Measurements from ENCODE around the gene SLC35A1.
"Not testable (repeated sequence)": the region's sequence is repeated elsewhere in the genome, so short reads cannot be mapped to it uniquely, and the experiment has no call there.

The SLC35A1 gene, protein sequence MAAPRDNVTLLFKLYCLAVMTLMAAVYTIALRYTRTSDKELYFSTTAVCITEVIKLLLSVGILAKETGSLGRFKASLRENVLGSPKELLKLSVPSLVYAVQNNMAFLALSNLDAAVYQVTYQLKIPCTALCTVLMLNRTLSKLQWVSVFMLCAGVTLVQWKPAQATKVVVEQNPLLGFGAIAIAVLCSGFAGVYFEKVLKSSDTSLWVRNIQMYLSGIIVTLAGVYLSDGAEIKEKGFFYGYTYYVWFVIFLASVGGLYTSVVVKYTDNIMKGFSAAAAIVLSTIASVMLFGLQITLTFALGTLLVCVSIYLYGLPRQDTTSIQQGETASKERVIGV

GRCh38 chr6:87472525-87473418 is at the start of gene SLC35A1:
Gene SLC35A1 (plus strand): TSS chr6:87472974. CDS start chr6:87473004, 30 bp downstream.
- DNase-seq = peak; percentile 60

DNA sequence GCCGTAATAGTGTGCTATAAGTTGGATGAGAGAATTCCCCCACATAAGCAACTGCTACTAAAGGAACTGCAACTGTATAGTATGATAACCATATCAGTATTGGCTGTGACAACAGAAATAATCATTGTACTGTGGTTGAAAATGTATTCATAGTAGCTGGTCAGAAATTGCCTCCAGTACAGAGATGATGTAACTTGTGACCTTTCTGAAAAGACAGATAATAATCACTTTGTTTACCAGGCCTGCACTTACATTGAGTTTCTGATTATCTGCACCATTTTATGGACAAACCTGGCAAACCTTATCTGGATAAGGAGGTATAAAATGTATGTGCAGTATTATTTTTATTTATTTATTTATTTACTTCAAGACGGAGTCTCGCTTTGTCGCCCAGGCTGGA is 46.0 kb upstream of the SLC35A1 start:
- DNase-seq = no peak

GRCh38 chr6:87430499-87430898 is 42.3 kb upstream of the SLC35A1 start:
- no peak for DNase-seq

DNA sequence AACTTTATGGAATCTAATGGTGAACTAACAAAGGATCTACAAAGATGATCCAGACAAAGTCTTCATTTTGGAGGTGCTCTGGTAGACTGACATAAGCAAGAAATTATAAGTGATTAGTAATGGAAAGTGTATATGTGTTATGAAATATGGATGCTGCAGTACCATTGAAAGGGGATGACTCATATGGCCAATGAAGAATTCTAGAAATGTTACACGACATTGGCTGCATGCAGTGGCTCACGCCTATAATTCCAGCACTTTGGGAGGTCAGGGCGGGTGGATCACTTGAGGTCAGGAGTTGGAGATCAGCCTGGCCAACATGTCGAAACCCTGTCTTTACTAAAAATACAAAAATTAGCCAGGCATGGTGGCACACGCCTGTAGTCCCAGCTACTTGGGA is 41.5 kb upstream of the SLC35A1 start:
- no peak for DNase-seq

GRCh38 chr6:87436435-87436834 is 36.3 kb upstream of the SLC35A1 start:
- no peak for DNase-seq

DNA sequence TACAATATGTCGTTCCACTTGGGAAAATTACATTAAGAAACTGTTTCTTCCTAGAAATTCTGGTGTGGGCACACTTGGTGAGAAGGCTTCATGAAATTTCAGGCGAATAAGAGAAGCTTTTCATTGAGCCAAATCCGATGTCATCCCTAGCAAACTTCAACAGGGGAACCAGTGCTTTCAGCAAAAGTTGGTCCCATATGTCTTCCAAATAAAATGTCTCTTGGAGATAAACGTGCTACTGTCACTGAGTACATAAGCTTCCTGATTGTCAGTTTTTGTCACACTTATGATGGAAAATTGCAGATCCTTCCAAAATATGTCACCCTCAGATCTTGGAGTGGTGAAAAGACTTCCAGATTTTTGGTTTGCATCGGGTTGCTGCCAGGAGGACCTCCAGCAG is 31.1 kb upstream of the SLC35A1 start:
- no peak for DNase-seq

GRCh38 chr6:87444362-87444761 is 28.4 kb upstream of the SLC35A1 start:
- no peak for DNase-seq

DNA sequence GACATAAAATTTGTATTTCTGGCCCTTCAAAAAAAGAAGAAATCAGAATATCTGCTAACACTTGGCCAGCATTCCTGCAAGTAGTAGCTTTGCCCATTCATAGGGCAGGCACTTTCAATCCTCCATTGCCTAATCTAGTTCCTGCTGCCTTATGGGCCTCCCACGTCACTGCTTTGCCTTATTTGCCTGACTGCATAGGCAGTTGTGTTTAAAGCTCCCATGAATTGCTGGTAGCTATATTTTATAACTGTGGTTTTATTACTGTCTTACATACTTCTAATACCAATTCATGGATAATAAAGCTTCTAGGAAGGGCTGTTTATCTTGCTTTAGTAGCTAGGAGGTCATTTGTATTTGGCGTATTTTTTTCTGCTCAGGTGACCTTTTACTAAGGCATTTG is 7.7 kb upstream of the SLC35A1 start:
- no peak for DNase-seq

GRCh38 chr6:87473419-87473903 is 687 bp downstream of the SLC35A1 start:
- no peak for DNase-seq

DNA sequence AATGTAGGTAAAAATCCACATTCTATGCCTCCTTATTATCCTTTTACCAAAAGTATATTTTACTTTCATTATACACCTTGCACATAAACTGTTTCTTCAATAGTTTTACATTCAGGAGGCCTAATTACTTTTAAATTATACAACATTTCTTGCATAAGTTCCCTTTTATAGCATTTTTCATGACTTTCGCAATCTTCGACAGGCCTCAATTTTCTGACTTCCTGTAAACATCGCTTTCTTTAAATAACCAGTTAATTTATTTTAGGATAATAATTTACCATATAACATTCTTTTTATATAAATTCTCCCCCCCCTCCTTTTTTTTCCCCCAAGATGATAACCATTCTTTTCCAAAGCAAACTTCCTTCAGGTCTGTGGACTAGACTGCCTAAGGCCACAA is 9.2 kb downstream of the SLC35A1 start:
- no peak for DNase-seq

- no peak for DNase-seq
Observed at GRCh38 chr6:87482366-87482765, 9.6 kb downstream of the SLC35A1 start.

GRCh38 chr6:87483929-87484328 is 11.2 kb downstream of the SLC35A1 start:
- DNase-seq = peak; percentile 24

- DNase-seq = no peak
Observed at GRCh38 chr6:87484491-87484890, 11.7 kb downstream of the SLC35A1 start.

DNA sequence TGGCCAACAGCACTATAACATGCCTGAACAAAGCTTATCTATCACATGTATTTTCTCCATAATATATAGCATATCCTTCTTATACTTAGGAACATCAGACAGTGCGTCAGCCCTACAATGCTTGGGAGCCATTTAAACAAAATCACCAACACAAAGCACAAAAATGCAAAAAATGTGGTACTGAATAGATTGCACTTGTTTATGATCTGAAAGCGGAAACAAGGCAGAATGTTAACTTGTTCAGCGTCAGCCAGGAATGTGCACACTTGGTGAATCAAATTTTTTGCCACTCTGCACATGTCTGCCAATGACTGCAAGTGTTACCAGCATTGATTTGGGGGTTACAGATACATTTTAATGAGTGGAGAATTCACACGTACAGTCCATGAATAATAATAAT is 14.8 kb downstream of the SLC35A1 start:
- no peak for DNase-seq

- not testable (repeated sequence) for DNase-seq
Observed at GRCh38 chr6:87489326-87489725, 16.6 kb downstream of the SLC35A1 start.

DNA sequence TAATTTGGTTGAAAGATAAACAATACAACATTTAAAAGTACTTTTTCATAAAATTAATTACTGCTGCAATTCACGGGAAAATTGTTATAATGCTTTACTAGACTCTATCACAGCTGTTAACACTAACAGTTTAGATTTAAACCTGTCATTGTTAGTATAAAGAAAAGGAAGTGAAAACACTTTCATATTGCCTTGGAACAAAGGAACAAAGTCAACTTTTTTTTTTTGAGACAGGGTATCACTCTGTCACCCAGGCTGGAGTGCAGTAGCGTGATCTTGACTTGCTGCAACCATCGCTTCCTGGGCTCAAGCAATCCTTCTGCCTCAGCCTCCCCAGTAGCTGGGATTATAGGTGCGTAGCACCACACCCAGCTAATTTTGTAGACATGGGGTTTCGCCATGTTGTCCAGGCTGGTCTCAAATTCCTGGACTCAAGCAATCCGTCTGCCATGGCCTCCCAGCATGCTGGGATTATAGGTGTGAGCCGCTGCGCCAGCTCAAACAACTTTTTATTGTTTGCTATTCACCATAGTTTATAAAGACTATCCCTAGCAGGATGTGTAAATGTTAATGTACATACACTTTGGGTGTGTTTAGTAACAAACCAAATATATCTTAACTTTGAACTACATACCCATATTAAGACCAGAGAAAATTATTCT is 22.1 kb downstream of the SLC35A1 start:
- no peak for DNase-seq

DNA sequence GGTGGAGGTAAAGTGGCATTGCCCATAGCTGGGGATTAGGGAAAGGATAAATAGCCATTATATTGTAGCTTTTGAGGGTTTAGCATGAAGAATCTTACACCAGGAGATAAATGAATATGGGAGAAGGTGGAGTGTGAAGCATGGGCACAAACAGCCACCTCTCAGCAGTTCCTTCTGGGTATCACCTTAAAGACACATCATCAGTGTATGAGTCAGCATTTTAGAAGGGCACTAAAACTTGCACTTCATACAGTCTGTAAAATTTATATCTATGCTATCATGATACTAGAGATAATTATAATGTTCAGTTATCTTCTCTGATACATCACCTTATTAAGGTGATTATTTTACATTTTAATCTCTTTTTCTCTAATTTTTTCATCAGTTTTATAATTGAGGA is 25.3 kb downstream of the SLC35A1 start:
- no peak for DNase-seq

- DNase-seq = no peak
Observed at GRCh38 chr6:87501809-87502572, 29.2 kb downstream of the SLC35A1 start.

- DNase-seq = no peak
Observed at GRCh38 chr6:87504441-87504840, 31.7 kb downstream of the SLC35A1 start.

DNA sequence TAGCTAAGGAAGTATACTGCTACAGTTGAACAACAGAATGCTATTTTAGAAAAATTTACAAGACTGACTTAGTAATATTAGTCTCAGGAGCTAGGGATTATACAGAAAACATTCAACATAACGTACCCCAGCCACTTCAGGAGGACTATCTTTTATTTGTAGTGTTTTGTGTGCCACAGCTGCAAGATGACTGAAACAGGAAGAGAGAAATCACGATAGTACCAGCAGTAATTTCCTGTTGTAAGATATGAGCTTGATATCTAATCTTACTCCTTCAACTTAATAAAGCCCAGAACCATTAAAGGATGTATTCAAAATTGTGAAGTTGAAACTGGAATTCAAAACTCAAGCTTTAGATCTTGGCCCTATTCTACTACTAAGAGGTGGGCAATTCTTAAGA is 42.1 kb downstream of the SLC35A1 start:
- no peak for DNase-seq

GRCh38 chr6:87518453-87518852 is 45.7 kb downstream of the SLC35A1 start:
- DNase-seq = no peak

GRCh38 chr6:87522686-87523085 is 49.9 kb downstream of the SLC35A1 start:
- no peak for DNase-seq

DNA sequence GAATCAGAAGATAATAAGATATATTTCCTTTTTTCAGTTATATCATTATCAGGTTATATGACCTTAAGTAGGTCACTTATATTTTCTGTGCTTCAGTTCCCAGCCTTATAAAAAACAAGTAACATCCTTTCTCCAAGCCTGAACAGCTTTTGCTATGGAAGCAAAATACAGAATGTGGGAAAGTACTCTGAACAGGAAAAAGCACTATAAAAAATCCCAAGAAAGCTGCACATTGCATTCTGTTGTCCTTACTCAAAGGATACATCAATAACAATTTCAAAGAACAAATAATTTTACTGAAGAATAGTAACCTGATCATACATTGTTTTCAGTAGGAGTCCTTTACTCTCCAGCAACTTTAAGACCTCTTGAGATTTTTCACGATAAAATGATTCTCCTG is 56.4 kb downstream of the SLC35A1 start:
- DNase-seq = no peak

All from 8988T (cell line).